VCaP (cell line): Measurements from ENCODE around the gene NAT16.

Source experiments
- H3K27ac ChIP-seq: fragments of 450-650 bp; 2 replicates; pipeline ENCODE4 v1.5.1; 2017
- TF ChIP-seq, protein P1 (sequence below): fragments of 450-650 bp; conservative IDR thresholded peaks from 2 replicates; pipeline ENCODE4 v1.5.1; 2017; ENCODE audit warnings: mild to moderate bottlenecking, moderate library complexity

The NAT16 gene

DNA sequence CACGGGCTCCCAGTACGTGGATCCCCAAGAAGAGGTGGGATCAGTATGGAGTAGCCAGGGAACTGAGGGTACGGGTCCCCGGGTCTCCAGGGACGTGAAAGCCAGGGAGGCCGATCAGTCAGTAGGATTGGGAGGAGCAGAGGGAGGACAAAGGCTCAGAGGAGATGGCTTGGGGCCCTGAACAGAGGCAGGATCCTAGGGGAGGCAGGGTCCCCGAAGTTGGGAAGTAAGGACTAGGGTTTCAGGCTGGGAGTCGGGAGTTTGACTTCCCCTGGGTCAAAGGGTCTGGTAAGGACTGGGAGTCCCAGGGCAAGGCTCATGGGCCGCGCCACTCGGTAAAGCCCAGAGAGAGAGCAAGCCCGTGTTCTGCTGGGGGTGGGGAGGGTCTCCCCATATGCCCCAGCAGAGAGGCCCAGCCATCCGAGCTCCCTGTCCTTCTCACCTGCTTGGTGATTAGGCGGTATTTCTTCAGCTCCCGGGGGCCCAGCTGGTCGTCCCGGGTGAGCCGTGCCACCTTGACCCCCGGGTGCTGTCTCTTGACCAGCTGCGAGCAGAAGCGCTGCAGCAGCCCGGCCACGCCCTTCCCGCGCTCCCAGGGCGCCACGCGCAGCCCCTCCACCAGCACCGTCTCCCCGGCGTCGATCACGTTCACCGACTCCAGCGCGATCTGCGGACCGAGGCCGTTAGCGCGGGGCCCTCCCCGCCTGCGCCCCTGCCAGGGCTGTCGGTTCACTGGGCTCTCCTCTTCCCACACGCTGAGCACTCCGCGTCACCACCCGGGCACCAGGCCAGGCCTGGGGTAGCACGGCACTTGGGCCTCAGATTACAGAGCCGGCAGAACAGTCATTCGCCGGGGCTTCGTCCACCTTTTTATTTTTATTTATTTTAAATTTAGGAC lies 7.0 kb downstream of the NAT16 start:
- H3K27ac ChIP-seq, result peak overlapping the region; percentile 8; the same call in 1 of the 2 replicates
- TF ChIP-seq, protein P1, sequence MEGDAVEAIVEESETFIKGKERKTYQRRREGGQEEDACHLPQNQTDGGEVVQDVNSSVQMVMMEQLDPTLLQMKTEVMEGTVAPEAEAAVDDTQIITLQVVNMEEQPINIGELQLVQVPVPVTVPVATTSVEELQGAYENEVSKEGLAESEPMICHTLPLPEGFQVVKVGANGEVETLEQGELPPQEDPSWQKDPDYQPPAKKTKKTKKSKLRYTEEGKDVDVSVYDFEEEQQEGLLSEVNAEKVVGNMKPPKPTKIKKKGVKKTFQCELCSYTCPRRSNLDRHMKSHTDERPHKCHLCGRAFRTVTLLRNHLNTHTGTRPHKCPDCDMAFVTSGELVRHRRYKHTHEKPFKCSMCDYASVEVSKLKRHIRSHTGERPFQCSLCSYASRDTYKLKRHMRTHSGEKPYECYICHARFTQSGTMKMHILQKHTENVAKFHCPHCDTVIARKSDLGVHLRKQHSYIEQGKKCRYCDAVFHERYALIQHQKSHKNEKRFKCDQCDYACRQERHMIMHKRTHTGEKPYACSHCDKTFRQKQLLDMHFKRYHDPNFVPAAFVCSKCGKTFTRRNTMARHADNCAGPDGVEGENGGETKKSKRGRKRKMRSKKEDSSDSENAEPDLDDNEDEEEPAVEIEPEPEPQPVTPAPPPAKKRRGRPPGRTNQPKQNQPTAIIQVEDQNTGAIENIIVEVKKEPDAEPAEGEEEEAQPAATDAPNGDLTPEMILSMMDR, result no peak

DNA sequence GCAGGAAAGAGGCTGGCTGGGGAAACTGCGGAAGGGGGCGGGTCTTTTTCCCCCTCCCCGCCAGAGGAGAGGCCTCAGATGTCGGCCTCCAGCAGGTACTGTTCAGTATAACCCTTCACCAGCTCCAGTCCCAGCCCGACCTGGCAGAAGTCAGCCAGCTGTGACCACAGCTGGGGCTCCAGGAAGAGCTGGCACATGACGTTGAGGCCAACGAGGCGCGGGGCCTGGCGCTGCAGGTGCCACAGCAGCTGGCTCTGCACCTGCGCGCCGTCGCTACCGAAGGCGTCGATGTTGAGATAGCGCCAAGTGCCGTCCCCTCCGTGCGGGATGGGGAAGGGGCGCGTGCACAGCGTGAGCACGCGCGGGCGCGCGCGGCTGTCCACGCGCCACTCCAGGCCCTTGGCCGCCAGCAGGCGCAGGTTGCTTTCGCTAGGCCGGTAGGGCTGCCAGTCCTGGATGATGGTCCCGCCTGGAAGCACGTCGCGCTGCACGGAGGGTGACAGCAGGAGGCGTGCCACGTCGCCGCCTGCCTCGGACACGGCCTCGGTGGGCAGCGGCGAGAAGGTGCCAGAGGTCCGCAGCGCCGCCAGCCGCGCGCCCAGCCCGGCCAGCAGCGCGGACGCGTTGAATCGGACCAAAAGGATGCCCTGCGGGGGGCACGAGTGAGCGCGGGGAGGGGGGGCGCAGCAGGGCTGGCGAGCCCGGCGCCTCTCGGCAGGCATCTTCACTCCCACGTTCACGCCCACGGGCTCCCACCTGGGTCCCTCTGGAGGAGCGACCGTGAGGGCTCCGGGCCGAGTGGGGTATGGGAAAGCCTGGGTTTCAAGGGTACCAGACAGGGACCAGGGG lies 7.9 kb downstream of the NAT16 start:
- TF ChIP-seq, protein P1, result peak; percentile 29; the same call in 1 of the 2 replicates
- H3K27ac ChIP-seq, result peak overlapping the region; percentile 8; the same call in 1 of the 2 replicates

DNA sequence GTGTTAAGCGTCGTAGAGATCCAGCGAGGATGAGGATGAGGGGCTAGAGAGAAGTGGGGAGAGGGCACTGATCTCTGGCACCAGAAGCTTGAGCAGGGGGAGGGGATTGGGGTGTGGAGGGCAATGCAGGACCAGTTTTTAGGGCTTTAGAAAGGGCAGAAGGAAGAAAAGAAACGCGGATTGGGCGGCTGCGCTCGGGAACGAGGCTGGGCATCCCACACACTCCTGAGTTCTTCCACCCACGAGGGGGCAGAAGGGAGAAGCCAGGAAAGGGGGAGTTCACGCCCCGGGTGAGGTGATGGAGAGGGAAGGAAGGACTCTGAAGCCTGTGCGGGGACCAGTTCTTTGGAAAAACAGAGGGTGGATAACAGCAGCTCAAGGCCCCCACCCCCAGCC lies 8.7 kb downstream of the NAT16 start:
- H3K27ac ChIP-seq, result no peak overlapping the region
- TF ChIP-seq, protein P1, result peak; percentile 33

DNA sequence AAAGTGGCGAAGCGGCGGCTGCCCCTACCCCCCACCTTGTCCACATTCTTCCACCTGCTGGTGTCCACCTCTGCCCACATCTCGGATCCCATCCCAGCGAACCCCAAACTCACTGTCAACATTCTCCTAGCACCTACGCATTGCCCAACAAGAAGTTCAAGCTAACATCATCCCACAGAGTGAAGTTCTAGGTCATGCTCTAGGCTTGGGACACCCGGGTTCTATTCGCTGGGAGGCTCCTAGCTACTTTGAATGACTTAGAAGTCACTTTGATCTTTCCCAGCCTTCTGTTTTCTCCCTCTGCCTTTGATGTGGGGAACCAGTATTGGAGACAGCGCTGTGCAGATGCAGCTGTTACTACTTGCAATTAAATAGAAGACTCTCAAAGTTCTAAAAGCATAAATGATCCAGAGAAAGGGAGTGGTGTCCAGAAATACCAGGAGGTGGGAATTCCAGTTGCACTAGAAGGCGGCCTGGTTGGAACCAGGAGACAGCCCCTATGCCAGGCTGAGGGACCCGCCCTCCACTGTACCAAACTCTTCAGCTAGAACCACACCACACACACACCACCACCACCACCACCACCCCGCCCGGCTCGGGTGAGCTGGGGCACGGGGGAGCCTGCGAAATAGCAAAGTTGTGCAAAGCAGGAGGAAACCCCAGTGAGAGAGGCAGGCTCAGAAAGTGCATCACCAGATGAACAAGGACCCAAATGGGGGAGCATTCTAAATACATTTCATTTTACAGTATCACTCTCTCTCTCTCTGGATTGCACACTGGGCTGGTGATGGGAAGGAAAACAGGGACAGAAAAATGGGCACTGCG lies 9.3 kb downstream of the NAT16 start:
- no peak overlapping the region for H3K27ac ChIP-seq
- TF ChIP-seq, protein P1, result no peak

DNA sequence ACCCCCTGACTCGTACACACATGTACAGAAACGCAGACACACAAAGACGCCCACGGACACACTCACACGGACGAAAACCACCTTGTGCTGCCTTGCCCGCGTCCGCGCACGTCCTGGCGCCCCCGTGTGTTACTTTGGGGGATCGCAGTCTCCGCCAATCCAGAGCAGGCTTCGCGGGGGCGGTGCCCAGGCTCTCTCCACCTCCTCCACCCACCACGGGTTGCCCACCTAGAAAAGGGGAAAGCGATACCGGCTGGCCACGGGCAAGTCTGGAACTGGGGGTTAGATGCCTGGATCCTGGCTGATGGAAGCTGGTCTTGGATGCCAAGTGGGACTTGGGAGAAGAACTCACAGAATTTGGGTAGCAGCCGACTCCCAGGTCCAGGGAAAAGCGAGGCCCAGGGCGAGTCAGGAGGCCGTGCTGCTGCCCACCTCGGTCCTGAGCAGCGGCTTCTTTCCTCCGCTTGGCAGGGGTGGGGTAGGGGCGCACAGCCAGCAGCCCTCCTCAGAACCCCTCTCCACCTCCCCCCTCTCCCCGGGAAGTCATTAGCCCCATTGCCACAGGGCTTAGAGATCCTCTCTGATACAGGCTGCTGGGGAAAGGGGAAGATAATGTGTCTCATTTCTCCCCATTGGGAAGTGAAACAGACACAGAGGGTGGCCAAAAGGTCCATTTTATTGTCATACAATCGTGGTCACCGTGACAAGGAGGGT lies 10.1 kb downstream of the NAT16 start:
- TF ChIP-seq, protein P1, result peak; percentile 97
- no peak overlapping the region for H3K27ac ChIP-seq

DNA sequence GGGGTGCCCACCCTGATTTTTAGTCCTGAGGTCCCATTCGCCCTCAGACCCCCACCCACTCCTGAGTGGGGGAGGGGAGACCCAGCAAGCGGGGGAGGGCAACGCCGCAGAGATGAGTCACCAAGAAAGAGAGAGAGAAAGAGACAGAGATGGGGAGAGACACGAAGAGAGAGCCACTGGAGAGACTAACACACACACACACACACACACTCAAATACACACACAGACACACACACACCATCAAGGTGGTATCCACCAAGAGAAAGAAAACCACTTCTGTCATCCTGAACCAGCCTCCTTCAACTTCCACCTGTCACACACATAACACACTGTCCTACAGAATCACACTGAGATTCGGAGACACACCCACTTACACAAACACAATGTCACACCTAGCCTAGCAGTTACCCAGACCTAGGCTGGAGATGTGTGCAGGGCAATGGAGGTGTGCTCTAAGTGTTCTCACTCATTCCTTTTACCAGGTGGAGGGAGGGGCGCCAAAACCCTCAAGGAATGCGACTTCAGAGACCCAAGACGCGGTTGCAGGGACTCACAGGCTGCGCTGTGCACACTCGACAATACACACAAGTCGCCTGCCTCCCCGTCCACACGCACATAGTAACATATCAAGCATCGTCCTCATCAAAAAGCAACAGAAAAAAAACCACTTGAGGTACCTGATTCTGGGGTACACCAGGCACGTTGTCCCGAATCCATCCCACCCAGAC lies 10.8 kb downstream of the NAT16 start:
- no peak overlapping the region for H3K27ac ChIP-seq
- TF ChIP-seq, protein P1, result 0 out of 2 replicates have a peak, but pooled peaks have one; percentile 43
